GF-D8 (cell line): ENCODE measurements around the gene SPDEF.
A peak's percentile ranks its signal among the peaks of the same experiment; 100 is the strongest.

Source experiments
- DNase-seq: peaks from one replicate; lab custom pipeline; 2025; lab: John Stamatoyannopoulos, UW

Gene SPDEF

GRCh38 chr6:34527751-34528670 is 28.1 kb downstream of the SPDEF start:
- DNase-seq, result no peak

GRCh38 chr6:34526992-34527728 is 29.0 kb downstream of the SPDEF start:
- peak; percentile 32 for DNase-seq

GRCh38 chr6:34526241-34526972 is 29.7 kb downstream of the SPDEF start:
- no peak for DNase-seq

- DNase-seq, result no peak
Observed at GRCh38 chr6:34525431-34526175, 30.5 kb downstream of the SPDEF start.

- no peak for DNase-seq
Observed at GRCh38 chr6:34524971-34525370, 31.2 kb downstream of the SPDEF start.

- no peak for DNase-seq
Observed at GRCh38 chr6:34524499-34524898, 31.6 kb downstream of the SPDEF start.

- DNase-seq, result no peak
Observed at GRCh38 chr6:34523441-34524206, 32.5 kb downstream of the SPDEF start.

GRCh38 chr6:34522761-34523160 is 33.4 kb downstream of the SPDEF start:
- no peak for DNase-seq

GRCh38 chr6:34521463-34522285 is 34.5 kb downstream of the SPDEF start:
- DNase-seq, result no peak

GRCh38 chr6:34520645-34521462 is 35.3 kb downstream of the SPDEF start:
- DNase-seq, result no peak

GRCh38 chr6:34519971-34520644 is 36.0 kb downstream of the SPDEF start:
- no peak for DNase-seq

- no peak for DNase-seq
Observed at GRCh38 chr6:34518669-34519365, 37.3 kb downstream of the SPDEF start.

GRCh38 chr6:34517966-34518365 is 38.2 kb downstream of the SPDEF start:
- no peak for DNase-seq

- DNase-seq, result no peak
Observed at GRCh38 chr6:34517461-34517881, 38.7 kb downstream of the SPDEF start.

- no peak for DNase-seq
Observed at GRCh38 chr6:34516391-34517324, 39.5 kb downstream of the SPDEF start.

- no peak for DNase-seq
Observed at GRCh38 chr6:34515473-34516387, 40.4 kb downstream of the SPDEF start.
